Glutamatergic neuron (in vitro differentiated cells): Measurements from ENCODE around the gene ANO9. TPM values are rescaled to one million over a fixed set of nuclear protein-coding genes. Genes with fewer than 3 reads are reported as not detected.

ENCODE experiments used
- DNase-seq: peaks from one replicate; pipeline ENCODE4 v3.0.0; 2022
- H3K27ac Mint-ChIP-seq: one replicate; pipeline ENCODE4 v1.8.0; 2020; ENCODE audit warnings: mild to moderate bottlenecking, mixed read lengths, inconsistent platforms; ENCODE audit not compliant: unreplicated experiment
- H3K27me3 Mint-ChIP-seq: one replicate; pipeline ENCODE4 v1.8.0; 2020; ENCODE audit warnings: mild to moderate bottlenecking, moderate library complexity, mixed read lengths, inconsistent platforms; ENCODE audit not compliant: unreplicated experiment
- H3K36me3 Mint-ChIP-seq: one replicate; pipeline ENCODE4 v1.8.0; 2020; ENCODE audit warnings: mild to moderate bottlenecking, mixed read lengths, inconsistent platforms; ENCODE audit not compliant: unreplicated experiment
- H3K4me1 Mint-ChIP-seq: one replicate; pipeline ENCODE4 v1.8.0; 2020; ENCODE audit warnings: mild to moderate bottlenecking, low read depth, mixed read lengths, inconsistent platforms; ENCODE audit not compliant: unreplicated experiment
- H3K4me3 Mint-ChIP-seq: one replicate; pipeline ENCODE4 v1.8.0; 2020; ENCODE audit warnings: mild to moderate bottlenecking, mixed read lengths, inconsistent platforms; ENCODE audit not compliant: unreplicated experiment
- H3K9me3 Mint-ChIP-seq: one replicate; pipeline ENCODE4 v1.8.0; 2020; ENCODE audit warnings: mild to moderate bottlenecking, moderate library complexity, mixed read lengths, inconsistent platforms; ENCODE audit not compliant: unreplicated experiment
- CTCF ChIP-seq: fragments of 200-600 bp; sonication (generic); IDR thresholded peaks from one replicate; pipeline ENCODE4 v1.5.0; 2021; ENCODE audit not compliant: partially characterized antibody, unreplicated experiment
- total RNA-seq: library from RNA; stranded (reverse); fragmentation: NEBNext Ultra II Directional; extraction: Animal tissue kit (Norgen Biotek cat#: 25700); gene quantifications from one replicate; pipeline ENCODE4 v1.2.1, GENCODE V29; 2021; ENCODE audit not compliant: unreplicated experiment

Gene ANO9
- total RNA-seq, 1 donor from 2014 or later, result 1.8 TPM

DNA sequence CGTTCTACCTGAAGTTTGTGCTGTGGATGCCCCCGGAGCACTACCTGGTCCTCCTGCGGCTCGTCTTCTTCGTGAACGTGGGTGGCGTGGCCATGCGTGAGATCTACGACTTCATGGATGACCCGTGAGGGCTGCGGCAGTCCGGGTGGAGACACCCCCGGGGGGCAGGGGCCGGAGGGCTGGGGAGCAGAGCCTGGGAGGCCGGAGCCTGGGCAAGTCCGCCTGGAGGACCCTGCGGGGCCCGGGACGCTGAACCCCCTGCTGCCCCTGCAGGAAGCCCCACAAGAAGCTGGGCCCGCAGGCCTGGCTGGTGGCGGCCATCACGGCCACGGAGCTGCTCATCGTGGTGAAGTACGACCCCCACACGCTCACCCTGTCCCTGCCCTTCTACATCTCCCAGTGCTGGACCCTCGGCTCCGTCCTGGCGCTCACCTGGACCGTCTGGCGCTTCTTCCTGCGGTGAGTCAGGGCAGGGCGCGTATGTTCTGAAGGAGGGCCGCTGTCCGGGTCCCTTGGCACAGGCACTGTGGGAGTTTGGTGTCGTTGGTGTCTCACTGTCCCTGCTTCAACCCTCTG, 47.9 kb upstream of the ANO9 start:
- no peak overlapping the region for H3K4me3 Mint-ChIP-seq

DNA sequence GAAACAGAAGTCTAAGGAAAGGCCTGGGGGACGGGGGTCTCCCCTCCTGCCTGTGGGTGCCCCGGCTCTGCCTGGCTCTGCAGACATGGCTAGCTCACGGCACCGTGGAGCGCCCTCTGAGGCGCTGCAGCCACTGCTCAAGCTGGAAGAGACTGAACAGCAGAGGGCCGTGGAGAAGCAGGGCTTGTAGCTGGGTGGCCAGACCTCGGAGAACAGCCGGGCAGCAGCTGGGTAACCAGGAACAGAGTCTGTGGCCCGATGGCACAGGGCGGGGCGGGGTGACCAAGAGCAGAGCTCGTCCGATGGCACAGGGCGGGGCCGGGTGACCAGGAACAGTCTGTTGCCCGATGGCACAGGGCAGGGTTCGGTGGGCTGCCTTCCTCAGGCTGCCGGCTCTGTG, 47.2 kb upstream of the ANO9 start:
- Mint-ChIP-seq H3K4me3 (no peak overlapping the region), H3K36me3 (peaks cover 3% of the 10 kb centered on the region), H3K27me3 (peaks cover 7% of the 10 kb centered on the region), H3K9me3 (peaks cover 6% of the 10 kb centered on the region), H3K27ac (no peak overlapping the region), H3K4me1 (no peaks in the 10 kb centered on the region)
- no peak for TF ChIP-seq CTCF
- DNase-seq, result no peak

More for the DNA sequence above, 47.9 kb upstream of the ANO9 start:
- Mint-ChIP-seq H3K27me3 (peaks cover 9% of the 10 kb centered on the region), H3K4me1 (no peaks in the 10 kb centered on the region), H3K9me3 (no peaks in the 10 kb centered on the region), H3K36me3 (no peaks in the 10 kb centered on the region), H3K27ac (no peak overlapping the region)
- no peak for TF ChIP-seq CTCF
- no peak for DNase-seq

DNA sequence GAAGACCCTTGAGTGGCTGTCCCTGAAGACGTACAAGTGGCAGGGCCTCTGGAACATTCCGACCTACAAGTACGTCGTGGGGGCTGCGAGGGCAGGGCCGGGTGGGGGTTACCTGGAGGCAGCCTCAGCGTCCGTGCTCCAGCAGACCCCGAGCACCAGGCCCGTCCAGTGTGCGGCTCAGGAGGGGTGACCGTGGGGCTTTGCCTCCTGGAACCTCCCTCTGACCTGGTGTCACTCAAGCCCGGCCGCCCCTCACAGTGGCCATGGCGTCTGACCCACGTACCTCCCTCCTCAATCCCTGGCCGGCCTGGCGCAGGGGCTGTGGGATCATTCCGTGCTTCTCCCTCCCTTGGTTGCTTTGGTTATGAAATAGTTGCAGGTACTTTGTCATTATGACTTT, 46.8 kb upstream of the ANO9 start:
- peaks cover 7% of the 10 kb centered on the region for H3K36me3 Mint-ChIP-seq
- H3K27ac Mint-ChIP-seq, result no peak overlapping the region
- peaks cover 7% of the 10 kb centered on the region for H3K27me3 Mint-ChIP-seq
- no peak for TF ChIP-seq CTCF
- peaks cover 9% of the 10 kb centered on the region for H3K9me3 Mint-ChIP-seq
- H3K4me3 Mint-ChIP-seq, result no peak overlapping the region
- H3K4me1 Mint-ChIP-seq, result no peaks in the 10 kb centered on the region
- DNase-seq, result no peak

GRCh38 chr11:488062-488461, 46.3 kb upstream of the ANO9 start:
- Mint-ChIP-seq H3K36me3 (peaks cover 12% of the 10 kb centered on the region), H3K27ac (no peak overlapping the region), H3K27me3 (peaks cover 6% of the 10 kb centered on the region), H3K4me3 (no peak overlapping the region), H3K9me3 (peaks cover 10% of the 10 kb centered on the region), H3K4me1 (no peaks in the 10 kb centered on the region)
- DNase-seq, result no peak
- no peak for TF ChIP-seq CTCF

- H3K27me3 Mint-ChIP-seq, result peaks cover 4% of the 10 kb centered on the region
- no peak overlapping the region for H3K4me3 Mint-ChIP-seq
- no peak for TF ChIP-seq CTCF
- H3K4me1 Mint-ChIP-seq, result no peaks in the 10 kb centered on the region
- no peak for DNase-seq
- H3K27ac Mint-ChIP-seq, result no peak overlapping the region
- H3K36me3 Mint-ChIP-seq, result peaks cover 12% of the 10 kb centered on the region
- H3K9me3 Mint-ChIP-seq, result peaks cover 10% of the 10 kb centered on the region
Observed at GRCh38 chr11:487571-488021, 45.8 kb upstream of the ANO9 start.
